ENCODE results near the gene COX6B2. TPM values are rescaled to one million over a fixed set of nuclear protein-coding genes. Genes with fewer than 3 reads are reported as not detected.
"Not testable (repeated sequence)": the region's sequence is repeated elsewhere in the genome, so short reads cannot be mapped to it uniquely, and the experiment has no call there.

COX6B2 gene, protein sequence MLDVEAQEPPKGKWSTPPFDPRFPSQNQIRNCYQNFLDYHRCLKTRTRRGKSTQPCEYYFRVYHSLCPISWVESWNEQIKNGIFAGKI
- under 1 TPM in 1 of 4 donors, not detected in 3; 0.19 TPM for total RNA-seq

DNA sequence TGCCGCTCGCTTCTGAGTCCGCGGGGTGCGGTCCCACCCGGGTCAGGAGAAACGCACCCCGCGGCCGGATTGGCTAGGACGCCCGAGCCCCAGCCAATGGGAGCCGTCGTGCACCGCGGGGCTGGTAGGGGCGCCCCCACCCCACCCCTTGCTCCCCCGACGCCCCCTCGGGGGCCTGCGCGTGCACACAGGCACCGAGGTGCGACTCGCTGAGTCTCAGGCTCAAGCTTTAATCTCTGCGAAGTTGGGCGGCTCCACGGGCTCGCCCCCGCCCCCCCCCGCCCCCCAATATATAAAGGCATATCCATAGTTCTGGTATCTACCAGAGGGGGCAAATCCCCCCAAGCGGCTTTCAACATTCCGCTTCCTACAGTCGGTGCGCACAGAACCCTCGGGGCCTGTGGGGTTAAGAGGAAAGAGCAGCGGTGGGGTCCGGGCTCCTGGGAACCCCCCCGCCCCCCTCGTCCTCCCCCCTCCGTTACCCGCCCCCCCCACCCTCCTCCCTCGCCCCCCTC is at the start of gene COX6B2:
Gene COX6B2, minus strand, starts transcription at position 22 of the 515 bp plus-strand sequence. CDS start 198 bp downstream, outside the sequence.
- 0% methylated on average over 4 of the region's 43 CpGs for WGBS
- DNase-seq (ENCODE audit: extremely low spot score), result no peak
- Histone ChIP-seq H3K4me1 (peaks cover 18 to 23% (median 20%) of the 10 kb centered on the region in 4 donors), H3K4me3 (peak within 1 kb of the TSS; percentile 41 to 63 (median 46)), H3K9me3 (no peaks in the 10 kb centered on the region), H3K27ac (replicated peaks in 1 of 4) (no peak within 1 kb of the TSS), H3K27me3 (peaks cover 11 to 85% (median 46%) of the 10 kb centered on the region in 4 donors), H3K36me3 (no peaks in the 10 kb centered on the region)
- TF ChIP-seq EP300 (IDR thresholded peaks at IDR 0.05), result no peak
- TF ChIP-seq POLR2AphosphoS5 (IDR thresholded peaks at IDR 0.05), result no peak
- no peak for TF ChIP-seq POLR2A (IDR thresholded peaks at IDR 0.05; ENCODE audit: low read depth)
- TF ChIP-seq, protein P1, sequence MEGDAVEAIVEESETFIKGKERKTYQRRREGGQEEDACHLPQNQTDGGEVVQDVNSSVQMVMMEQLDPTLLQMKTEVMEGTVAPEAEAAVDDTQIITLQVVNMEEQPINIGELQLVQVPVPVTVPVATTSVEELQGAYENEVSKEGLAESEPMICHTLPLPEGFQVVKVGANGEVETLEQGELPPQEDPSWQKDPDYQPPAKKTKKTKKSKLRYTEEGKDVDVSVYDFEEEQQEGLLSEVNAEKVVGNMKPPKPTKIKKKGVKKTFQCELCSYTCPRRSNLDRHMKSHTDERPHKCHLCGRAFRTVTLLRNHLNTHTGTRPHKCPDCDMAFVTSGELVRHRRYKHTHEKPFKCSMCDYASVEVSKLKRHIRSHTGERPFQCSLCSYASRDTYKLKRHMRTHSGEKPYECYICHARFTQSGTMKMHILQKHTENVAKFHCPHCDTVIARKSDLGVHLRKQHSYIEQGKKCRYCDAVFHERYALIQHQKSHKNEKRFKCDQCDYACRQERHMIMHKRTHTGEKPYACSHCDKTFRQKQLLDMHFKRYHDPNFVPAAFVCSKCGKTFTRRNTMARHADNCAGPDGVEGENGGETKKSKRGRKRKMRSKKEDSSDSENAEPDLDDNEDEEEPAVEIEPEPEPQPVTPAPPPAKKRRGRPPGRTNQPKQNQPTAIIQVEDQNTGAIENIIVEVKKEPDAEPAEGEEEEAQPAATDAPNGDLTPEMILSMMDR (IDR thresholded peaks at IDR 0.05), result no peak
- intact Hi-C loops (cut with DNase I), result no loop called here

DNA sequence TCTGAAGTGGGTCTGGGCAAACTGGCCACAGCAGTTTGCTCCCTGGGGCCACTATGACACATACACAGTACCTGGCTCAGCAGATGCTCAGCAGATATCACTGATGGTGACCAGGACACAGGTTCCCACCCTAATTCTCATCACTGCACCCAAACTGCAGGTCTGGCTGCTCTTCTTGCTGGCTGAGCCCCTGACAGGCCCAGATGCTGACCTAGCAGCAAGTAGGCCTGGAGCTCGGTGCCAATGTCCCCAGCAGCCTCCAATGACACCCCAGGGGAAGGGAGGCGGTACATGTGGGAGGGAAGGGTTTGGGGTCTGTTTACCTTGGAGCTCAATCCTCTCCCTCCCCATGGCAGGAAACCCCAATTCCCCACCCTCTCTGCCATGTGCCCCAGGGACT is 48.0 kb upstream of the COX6B2 start:
- H3K36me3 ChIP-seq, result peaks cover 29 to 62% (median 56%) of the 10 kb centered on the region in 4 donors
- TF ChIP-seq POLR2A (IDR thresholded peaks at IDR 0.05; ENCODE audit: low read depth) (no peak), EP300 (IDR thresholded peaks at IDR 0.05) (no peak), POLR2AphosphoS5 (IDR thresholded peaks at IDR 0.05) (no peak)
- TF ChIP-seq, protein P1 (IDR thresholded peaks at IDR 0.05), result no peak
- H3K27me3 ChIP-seq, result no peaks in the 10 kb centered on the region
- intact Hi-C loops (cut with DNase I), result no loop called here
- no peak overlapping the region for H3K27ac ChIP-seq (replicated peaks in 1 of 4)
- no peak for DNase-seq (ENCODE audit: extremely low spot score)
- 86% methylated on average over 2 of the region's 2 CpGs for WGBS
- H3K4me1 ChIP-seq, result peaks cover 10 to 24% (median 18%) of the 10 kb centered on the region in 4 donors
- H3K4me3 ChIP-seq, result no peak overlapping the region
- no peaks in the 10 kb centered on the region for H3K9me3 ChIP-seq

DNA sequence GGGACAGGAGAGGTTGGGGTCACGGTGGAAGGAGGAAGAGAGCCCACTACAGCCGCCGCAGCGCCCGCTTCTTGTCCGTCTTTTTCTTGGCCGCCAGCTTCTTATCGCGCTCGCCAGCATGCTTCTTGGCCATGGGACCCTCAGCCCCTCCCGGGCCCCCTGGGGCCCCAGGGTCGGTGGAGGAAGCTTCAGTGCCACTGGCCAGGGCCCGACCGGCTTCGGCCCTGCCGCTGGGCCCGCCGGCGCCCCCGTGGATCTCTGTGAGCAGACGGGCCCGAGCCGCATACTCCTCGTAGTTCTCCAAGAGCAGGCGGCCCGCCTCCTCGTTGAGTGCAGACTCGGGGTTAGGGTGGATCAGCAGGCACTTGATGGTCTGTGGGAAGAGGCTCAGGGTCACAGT is 46.9 kb upstream of the COX6B2 start:
- intact Hi-C loops (cut with DNase I); H3K9me3 ChIP-seq; DNase-seq (ENCODE audit: extremely low spot score); H3K27me3 ChIP-seq; H3K4me3 ChIP-seq; H3K27ac ChIP-seq (replicated peaks in 1 of 4): not testable (repeated sequence)
- H3K36me3 ChIP-seq, result peaks cover 29 to 62% (median 56%) of the 10 kb centered on the region in 4 donors
- H3K4me1 ChIP-seq, result peaks cover 3 to 13% (median 11%) of the 10 kb centered on the region in 4 donors
- WGBS, result 84% methylated on average over 22 of the region's 28 CpGs

DNA sequence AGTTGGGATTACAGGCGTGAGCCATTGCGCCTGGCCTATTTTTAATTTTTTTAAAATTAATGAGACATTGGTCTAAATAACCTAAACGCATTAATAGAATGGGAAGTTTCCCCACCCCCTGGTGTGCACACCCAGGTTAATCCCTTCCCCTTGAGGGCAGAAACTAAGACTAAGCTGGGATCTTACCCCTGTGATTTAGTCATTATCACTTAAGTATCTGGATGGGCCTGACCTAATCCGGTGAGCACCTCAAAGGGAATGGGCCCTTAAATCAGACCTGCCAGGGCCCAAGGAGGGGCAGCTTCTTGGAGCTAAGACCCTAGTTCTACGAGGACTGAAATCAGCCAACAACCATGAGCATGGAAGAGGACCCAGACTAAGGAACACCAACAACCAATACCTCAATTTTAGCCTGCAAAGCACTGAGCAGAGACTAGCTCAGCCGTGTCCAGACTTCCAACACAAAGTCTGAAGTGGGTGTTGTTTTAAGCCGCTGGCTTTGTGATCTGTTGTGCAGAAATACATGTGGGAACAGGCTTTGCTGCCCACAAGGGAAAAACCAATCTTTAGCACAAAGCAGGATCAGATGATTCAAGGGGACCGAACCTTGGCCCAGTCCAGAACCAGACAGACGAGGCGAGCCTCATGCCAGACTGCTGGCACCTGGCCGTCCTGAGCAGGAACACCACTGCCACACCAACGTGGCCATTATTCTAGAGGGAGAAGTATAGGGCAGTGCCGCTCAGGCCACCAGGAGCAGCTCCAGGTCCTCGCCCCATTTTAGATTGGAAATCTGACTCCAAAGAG is 46.0 kb upstream of the COX6B2 start:
- WGBS, result 85% methylated on average over 11 of the region's 14 CpGs
- DNase-seq (ENCODE audit: extremely low spot score), result no peak
- peaks cover 0 to 4% (median 2%) of the 10 kb centered on the region in 4 donors for H3K4me1 ChIP-seq
- TF ChIP-seq EP300 (IDR thresholded peaks at IDR 0.05) (no peak), POLR2A (IDR thresholded peaks at IDR 0.05; ENCODE audit: low read depth) (no peak)
- TF ChIP-seq, protein P1 (IDR thresholded peaks at IDR 0.05), result no peak
- no peaks in the 10 kb centered on the region for H3K9me3 ChIP-seq
- peaks cover 29 to 53% (median 51%) of the 10 kb centered on the region in 4 donors for H3K36me3 ChIP-seq
- intact Hi-C loops (cut with DNase I), result no loop called here
- H3K4me3 ChIP-seq, result no peak overlapping the region
- H3K27ac ChIP-seq (replicated peaks in 1 of 4), result no peak overlapping the region
- no peaks in the 10 kb centered on the region for H3K27me3 ChIP-seq

DNA sequence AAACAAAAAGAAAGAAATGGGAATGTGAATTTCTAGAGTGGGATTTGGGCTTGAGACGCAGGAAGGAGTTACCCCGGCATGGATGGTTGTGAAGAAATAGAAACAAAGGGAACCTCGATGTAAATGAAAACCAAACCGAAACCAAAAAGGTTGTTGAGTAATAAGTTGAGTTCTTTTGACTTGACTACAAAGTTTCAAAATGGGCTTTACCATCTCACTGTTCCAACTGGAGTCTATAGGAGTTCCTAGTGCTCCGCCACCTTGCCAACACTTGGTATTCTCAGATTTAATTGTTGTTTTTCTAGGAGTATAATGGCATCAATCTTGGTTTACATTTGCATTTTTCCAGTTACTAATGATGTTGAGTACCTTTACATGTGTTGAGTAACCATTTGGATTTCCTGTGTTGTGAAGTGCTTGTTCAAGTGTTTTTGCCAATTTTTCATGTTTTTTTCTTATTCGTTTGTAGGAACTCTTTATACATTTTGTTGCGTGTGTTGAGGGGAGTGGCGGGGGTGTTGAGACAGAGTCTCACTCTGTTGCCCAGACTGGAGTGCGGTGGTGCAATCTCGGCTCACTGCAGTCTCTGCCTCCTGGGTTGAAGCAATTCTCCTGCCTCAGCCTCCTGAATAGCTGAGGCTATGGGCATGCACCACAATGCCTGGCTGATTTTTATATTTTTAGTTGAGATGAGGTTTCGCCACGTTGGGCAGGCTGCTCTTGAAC is 43.8 kb upstream of the COX6B2 start:
- no peaks in the 10 kb centered on the region for H3K4me1 ChIP-seq
- no peak overlapping the region for H3K4me3 ChIP-seq
- no peaks in the 10 kb centered on the region for H3K27me3 ChIP-seq
- H3K9me3 ChIP-seq, result no peaks in the 10 kb centered on the region
- no peak for DNase-seq (ENCODE audit: extremely low spot score)
- intact Hi-C loops (cut with DNase I), result no loop called here
- H3K36me3 ChIP-seq, result peaks cover 23 to 32% (median 31%) of the 10 kb centered on the region in 4 donors
- TF ChIP-seq EP300 (IDR thresholded peaks at IDR 0.05) (no peak), POLR2A (IDR thresholded peaks at IDR 0.05; ENCODE audit: low read depth) (no peak), POLR2AphosphoS5 (IDR thresholded peaks at IDR 0.05) (no peak)
- TF ChIP-seq, protein P1 (IDR thresholded peaks at IDR 0.05), result no peak
- 84% methylated on average over 12 of the region's 12 CpGs for WGBS
- no peak overlapping the region for H3K27ac ChIP-seq (replicated peaks in 1 of 4)
